Activated CD4-positive, CD25-positive, alpha-beta regulatory T cell treated with anti-CD3 and anti-CD28 coated beads, Interleukin-2, amount 50 U/mL, for 16 hours (primary cell): ENCODE measurements around the gene PLIN4.

Experiments
- DNase-seq: peaks from one replicate; pipeline ENCODE4 v3.0.0-alpha.2; 2020; ENCODE audit warnings: low read depth, low spot score

The PLIN4 gene

GRCh38 chr19:4506449-4507149, 11.7 kb downstream of the PLIN4 start:
- DNase-seq = no peak

GRCh38 chr19:4505570-4506448, 12.5 kb downstream of the PLIN4 start:
- no peak for DNase-seq

GRCh38 chr19:4504891-4505569, 13.3 kb downstream of the PLIN4 start:
- no peak for DNase-seq

GRCh38 chr19:4504297-4504701, 14.0 kb downstream of the PLIN4 start:
- no peak for DNase-seq

- DNase-seq = no peak
Measured at GRCh38 chr19:4503825-4504170, 14.5 kb downstream of the PLIN4 start.

GRCh38 chr19:4503132-4503824, 15.0 kb downstream of the PLIN4 start:
- DNase-seq = no peak

- DNase-seq = no peak
Measured at GRCh38 chr19:4502282-4503131, 15.8 kb downstream of the PLIN4 start.

- no peak for DNase-seq
Measured at GRCh38 chr19:4501691-4502090, 16.6 kb downstream of the PLIN4 start.

GRCh38 chr19:4500841-4501591, 17.3 kb downstream of the PLIN4 start:
- no peak for DNase-seq

GRCh38 chr19:4499855-4500254, 18.4 kb downstream of the PLIN4 start:
- no peak for DNase-seq

- no peak for DNase-seq
Measured at GRCh38 chr19:4499318-4499717, 19.0 kb downstream of the PLIN4 start.

GRCh38 chr19:4498694-4499093, 19.6 kb downstream of the PLIN4 start:
- DNase-seq = no peak

GRCh38 chr19:4497770-4498389, 20.4 kb downstream of the PLIN4 start:
- no peak for DNase-seq

- no peak for DNase-seq
Measured at GRCh38 chr19:4496304-4496703, 22.0 kb downstream of the PLIN4 start.

GRCh38 chr19:4495471-4495870, 22.8 kb downstream of the PLIN4 start:
- DNase-seq = no peak

- DNase-seq = no peak
Measured at GRCh38 chr19:4494691-4495064, 23.6 kb downstream of the PLIN4 start.

- DNase-seq = no peak
Measured at GRCh38 chr19:4493929-4494690, 24.2 kb downstream of the PLIN4 start.

GRCh38 chr19:4493104-4493928, 25.0 kb downstream of the PLIN4 start:
- DNase-seq = no peak
